Endothelial cell of umbilical vein (primary cell): Measurements from ENCODE around the gene PRKAR1B. TPM values are rescaled to one million over a fixed set of nuclear protein-coding genes. Genes with fewer than 3 reads are reported as not detected.
A peak's percentile ranks its signal among the peaks of the same experiment; 100 is the strongest.

Experiments used
- BruUV-seq: library from RNA; stranded (reverse); fragments of 400-500 nt; replicated peaks from 2 replicates; lab custom pipeline; 2021; lab: Mats Ljungman, UMichigan
- CTCF ChIA-PET: fragments of 300-600, 350-600 bp; sonication (Branson Sonifier 250); formaldehyde crosslinking; loops from one replicate; lab custom pipeline; 2021; ENCODE audit warnings: antibody characterized with exemption, inconsistent platforms; lab: Charles Lee
- POLR2A ChIA-PET: fragments of 300-600, 350-600 bp; sonication (Branson Sonifier 250); formaldehyde crosslinking; loops from one replicate; lab custom pipeline; 2021; ENCODE audit warnings: antibody characterized with exemption, inconsistent platforms; lab: Charles Lee
- DNase-seq: peaks from one replicate; pipeline ENCODE4 v3.0.0-alpha.2; 2011; ENCODE audit warnings: low read depth, low spot score
- FAIRE-seq: peaks from 2 replicates; lab custom pipeline; 2011; peaks lifted over from hg19 to GRCh38; lab: Jason Lieb, UNC
- H2AFZ ChIP-seq: 2 replicates; pipeline ENCODE4 v1.6.0; 2012; ENCODE audit warnings: low read depth, low read length, control low read depth, inconsistent platforms
- H3K27ac ChIP-seq: 2 replicates; pipeline ENCODE4 v1.5.1; 2011; ENCODE audit warnings: low read depth, mild to moderate bottlenecking, control low read depth, low read length, moderate library complexity; ENCODE audit not compliant: insufficient read depth
- H3K27me3 ChIP-seq, 2 experiments: 2 replicates each; pipeline versions ENCODE4 v1.6.0 to v1.6.1; 2011; ENCODE audit warnings: low read length in 2 of 2, mixed read lengths in 1 of 2; ENCODE audit not compliant: control insufficient read depth in 2 of 2, insufficient read depth in 2 of 2
- H3K36me3 ChIP-seq, 2 experiments: 2 replicates in 1 of 2; 3 replicates in 1 of 2; pipeline ENCODE4 v1.5.1; 2011; ENCODE audit warnings: low read length in 2 of 2, mild to moderate bottlenecking in 1 of 2, moderate library complexity in 1 of 2; ENCODE audit not compliant: control insufficient read depth in 2 of 2, insufficient read depth in 2 of 2; ENCODE audit errors: extremely low read depth in 1 of 2
- H3K4me1 ChIP-seq: 3 replicates; pipeline ENCODE4 v1.5.1; 2011; ENCODE audit warnings: mild to moderate bottlenecking, low read length; ENCODE audit not compliant: control insufficient read depth, insufficient read depth; ENCODE audit errors: extremely low read depth
- H3K4me2 ChIP-seq: 2 replicates; pipeline ENCODE4 v1.6.1; 2011; ENCODE audit warnings: low read length, control low read depth, mixed read lengths; ENCODE audit not compliant: insufficient read depth
- H3K4me3 ChIP-seq, 3 experiments: fragments of 200-600 bp in 1 of 3; sonication (generic), shearing (Covaris generic) in 1 of 3; replicated peaks in 1 of 3; 2 replicates each; pipeline ENCODE4 v1.5.1; 2011 to 2016; ENCODE audit warnings: control low read depth in 3 of 3, low read length in 3 of 3, mild to moderate bottlenecking in 2 of 3, inconsistent platforms in 1 of 3, low read depth in 1 of 3, moderate library complexity in 1 of 3; ENCODE audit not compliant: insufficient read depth in 1 of 3
- H3K79me2 ChIP-seq: 2 replicates; pipeline ENCODE4 v1.6.0; 2012; ENCODE audit warnings: low read length, inconsistent platforms; ENCODE audit not compliant: control insufficient read depth, insufficient read depth
- H3K9ac ChIP-seq: replicated peaks from 2 replicates; pipeline ENCODE3; 2011; ENCODE audit warnings: low read length, control low read depth; ENCODE audit not compliant: insufficient read depth; ENCODE audit errors: extremely low read depth
- H3K9me1 ChIP-seq: replicated peaks from 3 replicates; pipeline ENCODE4 v1.6.0; 2011; ENCODE audit warnings: mild to moderate bottlenecking, low read length; ENCODE audit not compliant: control insufficient read depth, insufficient read depth; ENCODE audit errors: extremely low read depth
- H3K9me3 ChIP-seq: replicated peaks from 2 replicates; pipeline ENCODE4 v1.5.1; 2012; ENCODE audit warnings: low read length, inconsistent platforms; ENCODE audit not compliant: control insufficient read depth, insufficient read depth
- H4K20me1 ChIP-seq: replicated peaks from 2 replicates; pipeline ENCODE3; 2011; ENCODE audit warnings: mild to moderate bottlenecking, low read length; ENCODE audit not compliant: control insufficient read depth, insufficient read depth; ENCODE audit errors: extremely low read depth
- EZH2 ChIP-seq: IDR thresholded peaks from 2 replicates; pipeline ENCODE4 v1.6.1; 2012; ENCODE audit warnings: borderline replicate concordance, low read depth, mild to moderate bottlenecking, moderate library complexity, low read length, inconsistent platforms; ENCODE audit not compliant: severe bottlenecking
- FOS ChIP-seq: IDR thresholded peaks from 2 replicates; pipeline ENCODE4 v1.6.1; 2011; ENCODE audit warnings: mild to moderate bottlenecking, low read length, moderate library complexity, borderline replicate concordance; ENCODE audit not compliant: insufficient read depth
- GATA2 ChIP-seq: IDR thresholded peaks from 2 replicates; pipeline ENCODE4 v1.7.0; 2011; ENCODE audit warnings: low read depth, mild to moderate bottlenecking, moderate library complexity, mixed read lengths, low read length; ENCODE audit not compliant: insufficient read length, insufficient read depth
- JUN ChIP-seq: IDR thresholded peaks from 2 replicates; pipeline ENCODE4 v1.6.1; 2011; ENCODE audit warnings: borderline replicate concordance, low read depth; ENCODE audit not compliant: insufficient read length, insufficient read depth
- MYC ChIP-seq: IDR thresholded peaks from one replicate; pipeline ENCODE4 v1.6.1; 2011; ENCODE audit warnings: mild to moderate bottlenecking, low read depth, low read length
- POLR2A ChIP-seq: IDR thresholded peaks from 2 replicates; pipeline ENCODE4 v1.6.1; 2012; ENCODE audit warnings: low read depth, mild to moderate bottlenecking, control low read depth, low read length
- POLR2AphosphoS5 ChIP-seq: IDR thresholded peaks from 2 replicates; pipeline ENCODE4 v1.6.1; 2012; ENCODE audit warnings: low read depth, mild to moderate bottlenecking, control low read depth, low read length, moderate library complexity; ENCODE audit not compliant: insufficient read depth
- dilution Hi-C: fragments of 300-500 bp; cut with MboI; formaldehyde crosslinking; loops from one replicate; pipeline ENCODE4 v1.15.0; 2019; ENCODE audit warnings: low sequenced_read_pairs; ENCODE audit not compliant: extremely low pct_ligation_motif_present
- intact Hi-C: fragments of 100-400 bp; cut with micrococcal nuclease; formaldehyde crosslinking; loops from one replicate; pipeline ENCODE4 v1.10.0; 2022
- polyA plus RNA-seq, 4 experiments: library from polyadenylated mRNA; depleted of rRNA in 3 of 4; stranded (reverse) in 3 of 4; unstranded in 1 of 4; fragments of >200 nt; gene quantifications; 2 replicates each; pipeline versions ENCODE4 v1.2.1 to v1.2.3, GENCODE V29; 2011 to 2012; ENCODE audit warnings: missing spikeins in 1 of 4
- total RNA-seq: library from RNA; stranded (reverse); gene quantifications from 2 replicates; pipeline ENCODE4 v1.2.3, GENCODE V29; 2021
- TF ChIP-seq, protein P1 (sequence below): IDR thresholded peaks from 2 replicates; pipeline ENCODE4 v1.6.1; 2011; ENCODE audit not compliant: insufficient read depth, insufficient read length
- TF ChIP-seq, protein P2 (sequence below), 2 donors: IDR thresholded peaks; 1 replicate in 1 of 2; 2 replicates in 1 of 2; pipeline ENCODE4 v1.5.1; 2011; ENCODE audit warnings: low read length in 2 of 2, mild to moderate bottlenecking in 2 of 2, moderate library complexity in 2 of 2, control low read depth in 1 of 2, inconsistent platforms in 1 of 2, low read depth in 1 of 2; ENCODE audit not compliant: insufficient read depth in 1 of 2; ENCODE audit errors: extremely low read depth in 1 of 2

PRKAR1B gene
- total and polyA plus RNA-seq, 2 donors (not counting 3 experiments of a cell fraction or from before 2014, with no cell fraction given): 15.4 to 29.2 TPM

DNA sequence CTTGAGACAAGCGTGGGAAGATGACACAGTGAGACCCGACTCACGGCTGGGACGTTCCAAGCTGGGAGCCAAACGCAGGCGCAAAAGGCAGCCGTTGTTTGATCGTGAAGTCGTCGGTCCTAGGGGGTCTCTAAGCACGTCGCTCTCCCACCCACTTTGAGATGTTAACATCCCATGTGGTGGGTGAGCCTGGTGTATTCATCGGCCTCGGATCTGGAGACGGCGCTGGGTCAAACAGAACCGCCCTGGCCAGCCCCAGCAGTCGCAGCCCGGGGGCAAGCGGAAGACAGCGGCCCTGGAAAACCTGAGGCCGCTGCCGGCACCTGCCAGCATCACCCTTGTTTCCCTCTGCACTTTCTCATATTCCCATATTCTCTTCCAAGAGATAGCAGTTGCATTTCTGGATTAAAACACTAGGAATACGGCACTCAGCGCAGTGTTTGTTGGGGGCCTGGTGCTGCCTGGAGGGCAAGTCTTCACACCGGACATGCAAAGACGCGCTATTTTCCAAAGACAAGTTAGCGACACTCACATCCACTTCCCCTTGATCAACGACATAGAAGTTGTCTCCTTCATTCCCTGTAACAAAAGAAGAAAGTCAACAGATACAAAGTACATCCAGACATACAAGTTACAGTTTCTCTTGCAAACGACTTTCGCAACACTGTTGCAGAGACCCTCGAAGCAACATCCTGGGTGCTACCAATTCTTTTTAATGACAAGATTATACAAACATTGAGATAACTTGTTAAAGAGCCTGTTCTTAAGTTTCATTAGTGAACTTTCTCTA is 121.2 kb downstream of the PRKAR1B start:
- Histone ChIP-seq H3K27me3 (no peaks in the 10 kb centered on the region), H3K9me1 (no peaks in the 10 kb centered on the region), H3K9ac (no peak overlapping the region), H3K79me2 (no peaks in the 10 kb centered on the region), H3K4me2 (no peak overlapping the region), H3K4me3 (no peak overlapping the region), H3K36me3 (no peaks in the 10 kb centered on the region), H3K9me3 (no peaks in the 10 kb centered on the region), H3K27ac (peak overlapping the region; percentile 97), H4K20me1 (no peaks in the 10 kb centered on the region), H3K4me1 (peaks cover 74% of the 10 kb centered on the region), H2AFZ (no peak overlapping the region)
- no peak for FAIRE-seq
- ChIA-PET CTCF (interaction anchor here (1.5 kb wide), 1 partner anchor 68 kb away, joined by 4 read pairs; no protein-coding TSS in a partner anchor), POLR2A (no interaction called here)
- dilution Hi-C loops: no loop called here
- TF ChIP-seq EZH2 (no peak), GATA2 (no peak), FOS (no peak), MYC (no peak), JUN (no peak), POLR2AphosphoS5 (no peak), POLR2A (no peak)
- TF ChIP-seq, protein P1, sequence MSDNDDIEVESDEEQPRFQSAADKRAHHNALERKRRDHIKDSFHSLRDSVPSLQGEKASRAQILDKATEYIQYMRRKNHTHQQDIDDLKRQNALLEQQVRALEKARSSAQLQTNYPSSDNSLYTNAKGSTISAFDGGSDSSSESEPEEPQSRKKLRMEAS: no peak
- TF ChIP-seq, protein P2, sequence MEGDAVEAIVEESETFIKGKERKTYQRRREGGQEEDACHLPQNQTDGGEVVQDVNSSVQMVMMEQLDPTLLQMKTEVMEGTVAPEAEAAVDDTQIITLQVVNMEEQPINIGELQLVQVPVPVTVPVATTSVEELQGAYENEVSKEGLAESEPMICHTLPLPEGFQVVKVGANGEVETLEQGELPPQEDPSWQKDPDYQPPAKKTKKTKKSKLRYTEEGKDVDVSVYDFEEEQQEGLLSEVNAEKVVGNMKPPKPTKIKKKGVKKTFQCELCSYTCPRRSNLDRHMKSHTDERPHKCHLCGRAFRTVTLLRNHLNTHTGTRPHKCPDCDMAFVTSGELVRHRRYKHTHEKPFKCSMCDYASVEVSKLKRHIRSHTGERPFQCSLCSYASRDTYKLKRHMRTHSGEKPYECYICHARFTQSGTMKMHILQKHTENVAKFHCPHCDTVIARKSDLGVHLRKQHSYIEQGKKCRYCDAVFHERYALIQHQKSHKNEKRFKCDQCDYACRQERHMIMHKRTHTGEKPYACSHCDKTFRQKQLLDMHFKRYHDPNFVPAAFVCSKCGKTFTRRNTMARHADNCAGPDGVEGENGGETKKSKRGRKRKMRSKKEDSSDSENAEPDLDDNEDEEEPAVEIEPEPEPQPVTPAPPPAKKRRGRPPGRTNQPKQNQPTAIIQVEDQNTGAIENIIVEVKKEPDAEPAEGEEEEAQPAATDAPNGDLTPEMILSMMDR (IDR thresholded peaks at IDR 0.05; ENCODE audit: extremely low read depth in 1 of 2, insufficient read depth in 1 of 2, low read depth in 1 of 2, low read length in 2 of 2): no peak
- no peak for DNase-seq
- intact Hi-C loops: loop anchor here (2.0 kb wide), 2 partner anchors 121 to 145 kb away; partner anchors contain the start of genes DNAAF5 and PRKAR1B
- no TSS peak for BruUV-seq
